SIG-M5 (cell line): ENCODE measurements around the gene CD274.

Source experiments
- DNase-seq: peaks from one replicate; lab custom pipeline; 2025; lab: John Stamatoyannopoulos, UW

The CD274 gene

GRCh38 chr9:5500441-5501235 is 50.3 kb downstream of the CD274 start:
- no peak for DNase-seq

- DNase-seq = no peak
These were observed 52.2 kb downstream of the CD274 start for GRCh38 chr9:5502553-5502952.

GRCh38 chr9:5509573-5509972 is 59.2 kb downstream of the CD274 start:
- no peak for DNase-seq

- DNase-seq = no peak
These were observed 60.1 kb downstream of the CD274 start, which contains the start of gene PDCD1LG2 for GRCh38 chr9:5510360-5510931. TSS of gene PDCD1LG2 (plus strand) at chr9:5510531. CDS start at chr9:5522547, 12,016 bp downstream.

- no peak for DNase-seq
These were observed 60.6 kb downstream of the CD274 start for GRCh38 chr9:5510989-5511388.

GRCh38 chr9:5511476-5511875 is 61.1 kb downstream of the CD274 start:
- no peak for DNase-seq

- no peak for DNase-seq
These were observed 61.7 kb downstream of the CD274 start for GRCh38 chr9:5511935-5512580.

GRCh38 chr9:5512658-5513452 is 62.5 kb downstream of the CD274 start:
- no peak for DNase-seq

- no peak for DNase-seq
These were observed 63.7 kb downstream of the CD274 start for GRCh38 chr9:5513966-5514616.

- no peak for DNase-seq
These were observed 64.4 kb downstream of the CD274 start for GRCh38 chr9:5514617-5515260.

- DNase-seq = no peak
These were observed 64.9 kb downstream of the CD274 start for GRCh38 chr9:5515261-5515650.

- no peak for DNase-seq
These were observed 66.3 kb downstream of the CD274 start for GRCh38 chr9:5516453-5517220.

GRCh38 chr9:5518171-5518936 is 68.0 kb downstream of the CD274 start:
- peak; percentile 39 for DNase-seq

- no peak for DNase-seq
These were observed 68.6 kb downstream of the CD274 start for GRCh38 chr9:5518937-5519319.
